ENCODE data around the gene MS4A3.

DNA sequence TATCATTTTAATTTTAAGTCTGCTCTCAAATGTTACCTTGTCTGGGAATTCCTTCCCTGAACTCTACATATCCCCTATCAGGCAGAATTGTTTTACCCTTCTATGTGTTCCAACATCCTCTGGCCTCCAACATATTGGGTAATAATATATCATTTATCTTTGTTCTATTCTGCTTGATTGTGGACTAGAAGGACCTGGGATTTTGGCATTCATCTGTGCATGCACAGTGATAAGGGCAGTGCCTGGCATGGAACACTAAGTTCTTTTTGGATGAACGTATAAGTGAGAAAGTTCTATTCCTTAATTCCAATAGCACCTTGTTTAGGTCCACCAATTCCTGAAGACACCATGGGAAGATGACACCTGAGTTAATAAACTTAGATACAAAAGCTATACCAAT lies 30.8 kb downstream of the MS4A3 start:
- TF ChIP-seq, protein P1, sequence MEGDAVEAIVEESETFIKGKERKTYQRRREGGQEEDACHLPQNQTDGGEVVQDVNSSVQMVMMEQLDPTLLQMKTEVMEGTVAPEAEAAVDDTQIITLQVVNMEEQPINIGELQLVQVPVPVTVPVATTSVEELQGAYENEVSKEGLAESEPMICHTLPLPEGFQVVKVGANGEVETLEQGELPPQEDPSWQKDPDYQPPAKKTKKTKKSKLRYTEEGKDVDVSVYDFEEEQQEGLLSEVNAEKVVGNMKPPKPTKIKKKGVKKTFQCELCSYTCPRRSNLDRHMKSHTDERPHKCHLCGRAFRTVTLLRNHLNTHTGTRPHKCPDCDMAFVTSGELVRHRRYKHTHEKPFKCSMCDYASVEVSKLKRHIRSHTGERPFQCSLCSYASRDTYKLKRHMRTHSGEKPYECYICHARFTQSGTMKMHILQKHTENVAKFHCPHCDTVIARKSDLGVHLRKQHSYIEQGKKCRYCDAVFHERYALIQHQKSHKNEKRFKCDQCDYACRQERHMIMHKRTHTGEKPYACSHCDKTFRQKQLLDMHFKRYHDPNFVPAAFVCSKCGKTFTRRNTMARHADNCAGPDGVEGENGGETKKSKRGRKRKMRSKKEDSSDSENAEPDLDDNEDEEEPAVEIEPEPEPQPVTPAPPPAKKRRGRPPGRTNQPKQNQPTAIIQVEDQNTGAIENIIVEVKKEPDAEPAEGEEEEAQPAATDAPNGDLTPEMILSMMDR (IDR thresholded peaks at IDR 0.05; ENCODE audit: low read length) = no peak
- TF ChIP-seq EZH2 (IDR thresholded peaks at IDR 0.05; ENCODE audit: borderline replicate concordance, low read length) = no peak

Data from OCI-LY1 (cell line).